ENCODE measurements around the gene MRPL30. TPM values are rescaled to one million over a fixed set of nuclear protein-coding genes. Genes with fewer than 3 reads are reported as not detected.
A peak's percentile ranks its signal among the peaks of the same experiment; 100 is the strongest.
"Not testable (repeated sequence)": the region's sequence is repeated elsewhere in the genome, so short reads cannot be mapped to it uniquely, and the experiment has no call there.

Gene MRPL30
- 116 TPM in 2 replicates for total RNA-seq (2014; rRNA removed; shearing (Covaris generic))

DNA sequence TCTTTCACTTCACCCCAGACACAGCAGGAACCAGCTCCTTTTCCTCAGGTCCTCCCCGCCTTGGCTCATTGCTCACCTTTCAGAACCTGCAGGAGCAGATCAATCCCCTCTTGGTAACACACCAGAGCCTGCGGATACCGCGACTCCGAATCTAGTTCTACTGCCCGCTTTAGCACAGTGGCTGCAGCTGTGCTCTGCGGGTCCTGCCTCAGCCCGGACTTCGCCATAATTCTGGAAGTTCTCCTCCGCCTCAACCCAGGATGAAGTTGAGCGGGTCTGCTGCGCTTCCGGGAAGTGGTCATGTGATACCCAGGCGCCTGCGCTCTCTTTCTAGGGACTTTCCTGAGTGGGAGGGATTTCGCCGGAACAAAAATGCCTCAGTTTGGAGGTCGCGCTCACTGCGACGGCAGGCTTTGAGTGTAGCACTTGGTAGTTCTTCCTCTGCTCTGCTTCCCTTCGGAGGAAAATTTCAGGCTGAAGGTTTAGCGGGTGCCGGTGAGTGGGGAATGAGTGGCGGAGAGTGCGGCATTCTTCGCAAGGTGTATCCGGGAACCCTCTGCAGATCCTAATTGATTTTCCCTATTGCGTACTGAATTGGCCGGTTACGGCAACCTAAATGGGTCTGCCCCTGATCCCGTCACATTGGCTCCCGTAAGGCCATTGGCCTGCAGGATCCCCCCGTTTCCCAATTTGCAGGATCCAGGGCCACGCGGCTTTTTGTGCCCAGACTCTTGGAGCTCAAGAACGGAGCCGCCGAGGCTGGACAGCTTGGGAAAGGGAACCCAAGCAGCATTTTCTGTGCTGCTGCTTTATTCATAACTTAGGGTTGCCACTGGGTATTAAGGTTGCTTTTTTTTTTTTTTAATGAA, at the start of gene MRPL30, which contains the start of gene MITD1:
Gene MRPL30, plus strand, starts transcription at position 430 of the 869 bp plus-strand sequence. CDS start 5,020 bp downstream, outside the sequence.
Gene MITD1, minus strand, starts transcription at position 304 of the 869 bp plus-strand sequence. Its CDS starts 77 bp downstream, at position 227.
- Histone ChIP-seq H3K36me3 (no peaks in the 10 kb centered on the region), H3K4me3 (peak within 1 kb of the TSS; percentile 70), H3K27ac (peak within 1 kb of the TSS; percentile 64), H3K27me3 (no peaks in the 10 kb centered on the region), H3K4me1 (no peaks in the 10 kb centered on the region), H3K9me3 (replicated peaks) (no peaks in the 10 kb centered on the region)
- peak; percentile 92 to 98 for DNase-seq

DNA sequence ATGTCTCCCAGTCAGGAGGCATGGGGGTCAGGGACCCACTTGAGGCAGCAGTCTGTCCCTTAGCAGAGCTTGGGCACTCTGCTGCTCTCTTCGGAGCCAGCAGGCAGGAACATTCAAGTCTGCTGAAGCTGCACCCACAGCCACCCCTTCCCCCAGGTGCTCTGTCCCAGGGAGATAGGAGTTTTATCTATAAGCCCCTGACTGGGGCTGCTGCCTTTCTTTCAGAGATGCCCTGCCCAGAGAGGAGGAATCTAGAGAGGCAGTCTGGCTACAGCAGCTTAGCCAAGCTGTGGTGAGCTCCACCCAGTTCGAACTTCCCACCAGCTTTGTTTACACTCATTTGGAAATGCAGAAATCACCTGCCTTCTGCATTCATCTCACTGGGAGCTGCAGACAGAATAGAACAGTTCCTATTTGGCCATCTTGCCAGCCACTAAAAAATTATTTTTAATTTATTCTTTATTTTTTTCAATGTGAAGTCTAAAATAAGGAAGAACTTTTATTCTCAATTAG, 45.9 kb upstream of the MRPL30 start:
- not testable (repeated sequence) for H3K9me3 ChIP-seq (replicated peaks); H3K27ac ChIP-seq; H3K36me3 ChIP-seq; H3K4me1 ChIP-seq; DNase-seq; H3K27me3 ChIP-seq; H3K4me3 ChIP-seq

DNA sequence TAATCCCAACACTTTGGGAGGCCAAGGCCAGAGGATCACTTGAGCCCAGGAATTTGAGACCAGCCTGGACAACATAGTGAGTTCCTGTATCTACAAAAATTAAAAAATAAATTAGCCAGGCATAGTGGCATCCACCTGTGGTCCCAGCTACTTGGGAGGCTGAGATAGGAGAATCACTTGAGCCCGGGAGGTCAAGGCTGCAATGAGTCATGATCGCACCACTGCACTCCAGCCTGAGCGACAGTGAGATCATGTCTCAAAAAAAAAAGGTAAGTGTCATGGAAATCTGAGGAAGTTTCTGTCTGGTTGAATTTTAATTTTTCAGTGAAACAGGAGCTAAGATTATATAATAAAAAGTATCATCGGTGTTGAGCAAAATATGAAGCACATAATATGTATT, 42.0 kb upstream of the MRPL30 start:
- no peak overlapping the region for H3K27ac ChIP-seq
- no peaks in the 10 kb centered on the region for H3K36me3 ChIP-seq
- H3K9me3 ChIP-seq (replicated peaks) = no peaks in the 10 kb centered on the region
- H3K27me3 ChIP-seq = no peaks in the 10 kb centered on the region
- peaks cover 3% of the 10 kb centered on the region for H3K4me1 ChIP-seq
- no peak for DNase-seq
- H3K4me3 ChIP-seq = no peak overlapping the region

DNA sequence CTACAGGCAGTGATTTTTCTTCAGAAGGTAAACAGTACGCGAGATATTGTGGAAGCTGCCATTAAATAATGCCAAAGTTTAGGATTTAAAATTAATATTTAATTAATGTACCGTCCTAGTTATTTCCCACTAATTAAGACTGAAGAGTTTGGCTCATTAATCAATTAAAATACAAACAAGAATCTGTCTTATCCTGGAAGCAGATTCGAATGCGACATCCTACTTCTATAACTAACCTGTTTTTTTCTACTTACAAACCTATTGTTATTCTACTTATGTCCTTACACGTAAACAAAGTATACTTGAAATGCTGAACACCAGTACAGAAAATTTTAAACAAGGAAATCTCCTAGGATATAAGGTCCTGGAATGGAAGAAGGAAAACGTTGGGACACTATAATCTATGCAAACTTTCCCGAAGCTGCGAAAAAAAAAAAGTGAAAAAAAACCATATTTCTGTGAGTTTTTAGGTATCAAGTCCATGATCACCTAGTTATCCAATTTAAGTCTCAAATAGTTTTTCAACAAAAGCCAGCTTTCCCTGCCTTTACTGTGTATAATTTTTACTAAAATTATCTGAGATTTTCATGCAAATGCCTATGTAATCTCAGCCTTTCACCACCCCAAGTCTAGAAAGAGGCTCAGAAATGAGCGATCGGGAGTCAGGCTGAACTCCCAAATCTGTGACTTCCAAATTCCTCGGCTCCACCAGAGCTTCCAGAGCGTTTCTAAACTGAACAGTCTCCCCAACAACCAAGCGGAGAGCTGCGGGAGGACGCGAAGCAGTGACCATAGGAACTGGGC, 40.7 kb upstream of the MRPL30 start:
- Histone ChIP-seq H3K4me3 (peak overlapping the region; percentile 78), H3K4me1 (peaks cover 3% of the 10 kb centered on the region), H3K27ac (peak overlapping the region; percentile 32), H3K27me3 (no peaks in the 10 kb centered on the region), H3K9me3 (replicated peaks) (no peaks in the 10 kb centered on the region), H3K36me3 (no peaks in the 10 kb centered on the region)
- DNase-seq = no peak

DNA sequence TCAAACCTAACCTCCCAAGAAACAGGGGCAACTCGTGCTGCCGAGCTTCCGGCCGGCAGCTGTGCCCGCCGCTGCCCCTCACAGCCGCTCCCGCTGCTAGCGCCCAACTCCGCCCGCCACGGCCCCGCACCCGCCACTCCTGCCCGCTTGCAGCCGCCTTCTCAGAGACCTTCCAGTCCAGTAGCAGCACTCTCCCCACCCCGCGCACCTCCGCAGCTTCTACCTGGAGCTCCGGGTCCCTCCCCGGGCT, 40.2 kb upstream of the MRPL30 start:
- no peaks in the 10 kb centered on the region for H3K9me3 ChIP-seq (replicated peaks)
- peaks cover 3% of the 10 kb centered on the region for H3K4me1 ChIP-seq
- peak overlapping the region; percentile 32 for H3K27ac ChIP-seq
- DNase-seq = peak; percentile 64 to 78
- H3K36me3 ChIP-seq = no peaks in the 10 kb centered on the region
- no peaks in the 10 kb centered on the region for H3K27me3 ChIP-seq
- peak overlapping the region; percentile 78 for H3K4me3 ChIP-seq

DNA sequence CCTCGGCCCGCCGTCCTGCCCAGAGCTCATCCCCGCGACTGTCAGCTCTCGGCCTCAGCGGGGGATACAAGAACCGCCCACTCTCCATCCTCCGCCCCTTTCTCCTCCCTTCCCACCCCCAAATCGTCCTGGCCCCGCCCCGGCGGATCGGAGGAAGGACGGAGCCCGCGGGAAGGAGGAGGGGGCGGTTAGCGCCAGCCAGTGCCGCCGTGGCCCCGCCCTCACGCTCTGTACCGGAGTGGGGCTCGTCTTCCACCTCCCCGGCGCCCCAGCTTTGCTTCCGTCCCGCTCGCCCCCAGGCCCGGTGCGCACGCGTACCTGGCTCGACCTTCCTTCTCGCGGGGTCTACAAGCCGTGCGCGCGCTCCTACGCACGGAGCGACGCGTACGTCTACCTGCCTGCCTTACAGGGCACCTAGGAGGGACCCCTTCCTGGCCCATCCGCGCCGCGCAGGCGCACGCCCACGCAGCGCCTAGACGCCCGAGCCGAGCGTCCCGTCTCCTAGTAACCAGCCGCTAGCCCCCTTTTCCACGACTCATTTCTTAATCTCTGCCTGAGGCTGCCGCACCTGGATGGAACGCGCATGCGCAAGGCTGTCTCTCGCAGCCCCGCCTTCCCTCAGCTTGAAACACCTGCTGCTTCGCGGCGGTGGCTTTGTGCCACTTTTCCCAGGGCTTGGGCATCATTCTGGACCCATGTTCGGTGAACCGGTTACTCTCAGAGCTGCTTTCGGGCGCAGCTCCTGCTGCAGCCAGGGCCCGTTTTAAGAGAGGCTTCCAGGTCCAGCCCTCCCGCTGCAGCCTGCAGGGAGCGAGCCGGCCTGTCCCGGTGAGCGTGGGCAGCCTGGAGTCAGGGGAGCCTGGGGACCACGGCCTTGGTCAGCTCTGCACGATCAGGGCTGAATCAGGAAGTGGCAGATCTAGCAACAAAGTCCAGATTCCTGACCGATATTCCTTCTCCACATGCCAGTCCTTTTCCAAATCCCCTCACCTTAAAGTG, 39.6 kb upstream of the MRPL30 start, which contains the start of gene C2orf15:
Gene C2orf15, plus strand, starts transcription at position 598 of the 999 bp plus-strand sequence. CDS start 8,852 bp downstream, outside the sequence.
- Histone ChIP-seq H3K4me1 (peaks cover 3% of the 10 kb centered on the region), H3K4me3 (peak within 1 kb of the TSS; percentile 78), H3K36me3 (no peaks in the 10 kb centered on the region), H3K27me3 (no peaks in the 10 kb centered on the region), H3K9me3 (replicated peaks) (no peaks in the 10 kb centered on the region), H3K27ac (peak within 1 kb of the TSS; percentile 32)
- peak; percentile 94 to 95 for DNase-seq

DNA sequence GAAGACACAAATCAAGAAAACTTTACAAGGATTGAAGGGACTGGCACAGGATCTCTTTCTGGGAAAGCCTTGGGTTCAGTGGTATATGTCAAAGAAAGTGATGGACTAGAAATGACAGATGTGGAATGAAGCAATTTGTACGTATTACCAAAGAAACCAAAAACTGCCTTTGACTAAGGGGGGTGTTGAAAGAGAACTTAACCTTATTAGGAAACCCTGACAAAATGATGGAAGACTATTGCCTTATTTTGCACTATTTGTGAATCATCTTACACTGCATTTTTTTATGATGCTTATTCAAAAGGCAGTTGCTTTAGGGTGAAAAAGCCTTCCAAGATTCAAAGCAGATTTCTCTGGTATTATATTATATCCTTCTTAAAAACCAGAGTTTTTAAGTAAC, 30.3 kb upstream of the MRPL30 start:
- no peak for DNase-seq

DNA sequence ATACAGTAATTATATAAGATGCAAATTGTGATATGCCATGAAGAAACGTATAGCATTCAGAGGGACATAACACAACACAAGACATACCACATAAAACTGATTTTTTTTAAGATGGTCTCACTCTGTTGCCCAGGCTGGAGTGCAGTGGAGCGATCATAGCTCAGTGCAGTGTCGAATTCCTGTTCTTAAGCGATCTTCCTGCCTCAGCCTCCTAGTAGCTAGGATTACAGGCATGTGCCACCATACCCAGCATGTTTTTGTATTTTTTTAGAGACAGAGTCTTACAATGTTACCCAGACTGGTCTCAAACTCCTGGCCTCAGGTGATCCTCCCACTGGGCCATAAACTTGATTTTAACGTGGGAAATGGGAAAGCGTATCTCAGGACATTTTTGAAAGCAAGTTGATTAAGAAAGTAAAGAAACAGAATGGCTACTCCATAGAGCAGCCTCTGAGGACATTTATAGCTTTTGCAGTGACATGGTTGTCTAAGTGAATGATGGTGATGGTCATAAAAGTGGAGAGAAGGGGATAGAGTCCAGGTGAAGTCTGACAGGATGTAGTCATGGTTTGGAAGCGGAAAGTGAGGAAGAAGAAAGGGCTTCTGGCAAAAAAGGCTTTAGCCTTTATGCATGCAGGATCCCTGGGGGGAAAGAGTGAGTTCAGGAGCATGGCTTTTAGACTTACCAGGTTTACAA, 28.6 kb upstream of the MRPL30 start:
- Histone ChIP-seq H3K27me3 (no peaks in the 10 kb centered on the region), H3K4me3 (no peak overlapping the region), H3K4me1 (no peaks in the 10 kb centered on the region), H3K9me3 (replicated peaks) (no peaks in the 10 kb centered on the region), H3K27ac (no peak overlapping the region), H3K36me3 (no peaks in the 10 kb centered on the region)
- no peak for DNase-seq

More for the DNA sequence above, 30.3 kb upstream of the MRPL30 start:
- H3K27ac ChIP-seq = no peak overlapping the region
- H3K4me1 ChIP-seq = no peaks in the 10 kb centered on the region
- no peaks in the 10 kb centered on the region for H3K9me3 ChIP-seq (replicated peaks)
- no peaks in the 10 kb centered on the region for H3K36me3 ChIP-seq
- no peaks in the 10 kb centered on the region for H3K27me3 ChIP-seq
- no peak overlapping the region for H3K4me3 ChIP-seq

DNA sequence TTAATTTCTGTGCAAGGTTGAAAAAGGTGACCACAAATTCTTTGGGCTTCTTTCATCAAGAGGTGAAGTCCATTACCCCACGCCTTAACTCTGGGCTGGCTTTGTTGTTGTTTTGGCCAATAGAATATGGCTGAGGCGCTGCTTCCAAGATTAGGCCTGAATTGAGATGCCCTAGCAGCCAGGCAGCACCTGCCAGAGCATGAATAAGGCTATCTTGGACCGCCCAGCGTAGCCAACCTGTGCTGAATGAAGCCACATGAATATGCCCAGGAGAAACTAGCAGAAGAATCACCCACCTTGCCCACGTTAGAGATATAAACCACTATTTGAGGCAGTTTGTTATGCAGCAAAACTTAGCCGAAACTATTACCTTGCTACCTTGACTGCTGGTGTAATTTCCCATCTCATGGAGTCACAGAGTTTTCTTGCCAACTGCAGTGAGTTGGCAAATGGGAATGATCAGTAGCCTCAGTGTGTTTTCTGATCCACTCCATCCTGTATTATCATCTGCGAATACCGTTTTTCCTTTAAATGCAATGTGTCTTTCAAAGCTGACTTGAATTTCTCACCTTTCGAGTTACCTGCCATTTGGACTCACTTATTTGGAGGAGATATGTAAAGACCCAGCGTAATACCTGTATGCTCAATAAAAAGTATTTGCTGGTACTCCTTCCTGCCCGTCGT, 26.9 kb upstream of the MRPL30 start:
- DNase-seq = no peak
- no peaks in the 10 kb centered on the region for H3K27me3 ChIP-seq
- H3K4me1 ChIP-seq = no peaks in the 10 kb centered on the region
- H3K27ac ChIP-seq = peak overlapping the region; percentile 59; the same call in 1 of the 2 replicates
- H3K36me3 ChIP-seq = no peaks in the 10 kb centered on the region
- H3K9me3 ChIP-seq (replicated peaks) = no peaks in the 10 kb centered on the region
- peak overlapping the region; percentile 89 for H3K4me3 ChIP-seq

DNA sequence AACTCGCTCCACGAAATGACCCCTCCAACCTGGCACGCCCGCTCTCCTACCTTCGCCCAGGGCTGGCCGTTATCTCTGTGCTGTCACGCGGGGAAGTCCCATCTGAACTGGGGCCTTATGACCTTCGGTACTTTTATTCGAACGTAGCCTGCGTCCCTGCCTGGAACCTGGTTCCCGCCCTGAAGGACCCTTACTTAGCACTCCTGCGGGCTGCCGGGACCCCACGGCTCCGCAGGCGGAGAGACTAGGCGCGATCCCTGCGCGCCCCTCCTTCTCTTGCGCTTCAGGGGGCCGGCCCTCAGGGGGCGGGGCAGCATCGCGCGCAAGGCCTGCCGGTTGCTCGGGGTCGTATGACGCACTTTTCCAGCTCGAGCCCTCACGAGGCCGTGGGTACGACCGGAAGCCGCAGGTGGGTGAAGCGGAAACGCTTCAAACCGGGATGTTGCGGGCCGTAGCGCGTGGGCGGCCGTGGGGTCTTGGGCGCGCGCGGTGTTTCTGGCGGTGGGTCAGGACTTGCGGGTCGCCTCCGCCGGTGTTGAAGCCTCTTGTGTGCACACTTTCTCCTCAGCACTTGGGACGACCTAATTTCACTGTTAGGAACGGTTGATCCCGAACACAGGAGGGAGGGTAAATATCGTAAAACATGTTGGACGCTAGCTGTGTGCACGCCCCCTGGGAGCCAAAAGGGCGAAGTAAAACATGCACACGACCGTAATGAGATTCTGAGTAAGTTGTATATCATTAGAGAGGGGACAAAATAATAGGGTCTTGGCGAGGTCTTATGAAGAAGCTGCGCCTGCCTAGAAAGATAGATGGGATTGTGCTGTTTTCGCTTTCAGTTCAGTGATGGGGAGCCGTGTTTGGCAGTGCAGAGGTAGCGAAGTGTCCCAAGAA, 26.1 kb upstream of the MRPL30 start, which contains the start of the genes LIPT1 and TSGA10:
Gene LIPT1, plus strand, starts transcription at position 325 of the 894 bp plus-strand sequence. CDS start 6,991 bp downstream, outside the sequence.
Gene TSGA10, minus strand, starts transcription at position 300 of the 894 bp plus-strand sequence. CDS start 45,503 bp downstream, outside the sequence.
- peak; percentile 91 to 92 for DNase-seq
- Histone ChIP-seq H3K4me1 (no peaks in the 10 kb centered on the region), H3K36me3 (no peaks in the 10 kb centered on the region), H3K9me3 (replicated peaks) (no peaks in the 10 kb centered on the region), H3K4me3 (peak within 1 kb of the TSS; percentile 89), H3K27me3 (no peaks in the 10 kb centered on the region), H3K27ac (peak within 1 kb of the TSS; percentile 59)

DNA sequence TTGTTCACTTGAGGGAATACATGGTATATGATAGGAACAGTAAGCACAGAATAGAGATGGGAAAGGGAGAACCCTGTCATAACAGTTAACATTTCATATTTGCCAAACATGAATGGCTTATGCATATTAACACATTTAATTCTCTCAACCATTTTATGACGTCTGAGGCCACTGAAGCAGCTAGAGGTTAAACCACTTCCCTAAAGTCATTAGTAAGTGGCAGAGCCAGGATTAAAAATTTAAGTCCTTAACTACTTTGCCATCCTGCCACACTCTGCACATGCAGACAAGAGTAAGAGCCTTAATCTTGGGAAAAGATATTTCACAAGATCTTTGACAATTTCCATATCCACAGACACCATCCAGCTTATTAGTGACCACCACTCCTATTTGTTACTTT, 24.1 kb upstream of the MRPL30 start:
- H3K9me3 ChIP-seq (replicated peaks) = no peaks in the 10 kb centered on the region
- no peak overlapping the region for H3K27ac ChIP-seq
- no peaks in the 10 kb centered on the region for H3K36me3 ChIP-seq
- H3K4me1 ChIP-seq = no peaks in the 10 kb centered on the region
- H3K27me3 ChIP-seq = no peaks in the 10 kb centered on the region
- DNase-seq = no peak
- H3K4me3 ChIP-seq = no peak overlapping the region

DNA sequence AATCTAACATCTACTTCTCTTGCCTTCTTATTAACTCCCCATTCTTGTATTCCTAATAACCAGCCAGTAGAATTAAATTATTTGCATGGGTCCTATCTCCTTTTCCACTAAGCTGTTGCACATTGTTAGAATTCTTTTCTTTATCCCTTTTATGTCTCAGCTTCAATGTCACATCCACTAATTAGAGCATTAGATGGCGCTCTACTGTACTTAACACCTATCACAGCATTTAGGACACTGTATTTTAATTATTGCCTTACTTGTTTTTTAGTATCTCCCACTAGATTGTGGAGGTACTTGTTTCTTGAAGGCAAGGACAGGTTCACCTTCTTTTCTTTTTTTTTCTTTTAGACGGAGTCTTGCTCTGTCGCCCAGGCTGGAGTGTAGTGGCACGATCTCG, 22.4 kb upstream of the MRPL30 start:
- no peak for DNase-seq
- H3K27me3 ChIP-seq = no peaks in the 10 kb centered on the region
- H3K27ac ChIP-seq = no peak overlapping the region
- H3K36me3 ChIP-seq = no peaks in the 10 kb centered on the region
- no peaks in the 10 kb centered on the region for H3K4me1 ChIP-seq
- H3K9me3 ChIP-seq (replicated peaks) = no peaks in the 10 kb centered on the region
- no peak overlapping the region for H3K4me3 ChIP-seq
